Psoas muscle (tissue), 8 donors: ENCODE data around the gene ASCC2. TPM values are rescaled to one million over a fixed set of nuclear protein-coding genes. Genes with fewer than 3 reads are reported as not detected.

Experiments used
- ATAC-seq, 4 donors: fragments of 200-7000 bp; cut with Tn5 transposase; one replicate each; pipeline ENCODE4 v1.9.1; 2020; ENCODE audit warnings: moderate library complexity in 3 of 4, mild to moderate bottlenecking in 2 of 4
- DNase-seq, 2 donors: peaks; one replicate each; pipeline ENCODE4 v3.0.0-alpha.2; 2020
- H3K27ac ChIP-seq: fragments of 200-600 bp; one replicate; pipeline ENCODE4 v1.8.0; 2022
- H3K27me3 ChIP-seq, 3 donors: fragments of 200-600 bp in 1 of 3; one replicate each; pipeline versions ENCODE4 v1.6.1 to v1.8.0; 2013 to 2022; ENCODE audit warnings: low read length in 2 of 3, mild to moderate bottlenecking in 2 of 3, moderate library complexity in 1 of 3; ENCODE audit not compliant: insufficient read depth in 3 of 3
- H3K36me3 ChIP-seq, 2 donors: fragments of 200-600 bp in 1 of 2; one replicate each; pipeline versions ENCODE4 v1.6.1 to v1.8.0; 2013 to 2022; ENCODE audit warnings: low read depth in 1 of 2, mild to moderate bottlenecking in 1 of 2, moderate library complexity in 1 of 2; ENCODE audit not compliant: insufficient read depth in 1 of 2
- H3K4me1 ChIP-seq: fragments of 200-600 bp; one replicate; pipeline ENCODE4 v1.8.0; 2022
- H3K4me3 ChIP-seq: fragments of 200-600 bp; one replicate; pipeline ENCODE4 v1.8.0; 2022; ENCODE audit warnings: mild to moderate bottlenecking
- H3K9me3 ChIP-seq: fragments of 200-600 bp; one replicate; pipeline ENCODE4 v1.8.0; 2022
- WGBS, 3 donors: extraction: QIAGEN DNeasy Blood & Tissue Kit; methylation state at CpG; one replicate each; pipeline versions ENCODE4 v1.1.6 to v1.1.7; 2013; 5-methylcytosine and 5-hydroxymethylcytosine counted together
- intact Hi-C, 2 donors: fragments of 100-400 bp; cut with DNase I; formaldehyde crosslinking; loops; one replicate each; pipeline versions ENCODE4 v1.11.0 to v1.14.2; 2022
- polyA plus RNA-seq, 3 donors: library from polyadenylated mRNA; stranded (reverse); fragments of 200-250 nt; gene quantifications; one replicate each; pipeline ENCODE4 v1.2.3, GENCODE V29; 2013
- total RNA-seq, 4 donors: library from RNA; stranded (reverse); fragmentation: NEBNext Ultra II Directional in 2 of 4; extraction: Animal tissue kit (Norgen Biotek cat#: 25700) in 2 of 4; gene quantifications; one replicate each; pipeline versions ENCODE4 v1.2.1 to v1.2.4, GENCODE V29; 2021 to 2023
- TF ChIP-seq, protein P1 (sequence below): fragments of 200-600 bp; IDR thresholded peaks from one replicate; pipeline ENCODE4 v1.8.0; 2022; ENCODE audit warnings: antibody characterized with exemption
- donor health status: healthy with polysubstance abuse.
- donor health status: DM: no; HTN: no; CAD: no; lungs with moderate emphysema.
- donor health status: Bipolar disorder and iron deficiency.
- donor health status: healthy.
- donor health status: DM: yes; HTN: yes; CAD: no.
- donor health status: DM: no; HTN: no; CAD: no.
- donor health status: DM: no; HTN: no; CAD: no.
- donor health status: DM: yes; HTN: yes; CAD: no.

ASCC2 gene
- total and polyA plus RNA-seq, 7 donors, result 45.7 to 58.6 (median 47.1) TPM

GRCh38 chr22:29769723-29770321 lies 68.3 kb downstream of the ASCC2 start:
- intact Hi-C loops, result loop anchor here (10.0 kb wide), 2 partner anchors 65 to 235 kb away; partner anchors contain the start of gene ASCC2 (in 1 of the 2)
- TF ChIP-seq, protein P1, sequence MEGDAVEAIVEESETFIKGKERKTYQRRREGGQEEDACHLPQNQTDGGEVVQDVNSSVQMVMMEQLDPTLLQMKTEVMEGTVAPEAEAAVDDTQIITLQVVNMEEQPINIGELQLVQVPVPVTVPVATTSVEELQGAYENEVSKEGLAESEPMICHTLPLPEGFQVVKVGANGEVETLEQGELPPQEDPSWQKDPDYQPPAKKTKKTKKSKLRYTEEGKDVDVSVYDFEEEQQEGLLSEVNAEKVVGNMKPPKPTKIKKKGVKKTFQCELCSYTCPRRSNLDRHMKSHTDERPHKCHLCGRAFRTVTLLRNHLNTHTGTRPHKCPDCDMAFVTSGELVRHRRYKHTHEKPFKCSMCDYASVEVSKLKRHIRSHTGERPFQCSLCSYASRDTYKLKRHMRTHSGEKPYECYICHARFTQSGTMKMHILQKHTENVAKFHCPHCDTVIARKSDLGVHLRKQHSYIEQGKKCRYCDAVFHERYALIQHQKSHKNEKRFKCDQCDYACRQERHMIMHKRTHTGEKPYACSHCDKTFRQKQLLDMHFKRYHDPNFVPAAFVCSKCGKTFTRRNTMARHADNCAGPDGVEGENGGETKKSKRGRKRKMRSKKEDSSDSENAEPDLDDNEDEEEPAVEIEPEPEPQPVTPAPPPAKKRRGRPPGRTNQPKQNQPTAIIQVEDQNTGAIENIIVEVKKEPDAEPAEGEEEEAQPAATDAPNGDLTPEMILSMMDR, result no peak
- no peak for ATAC-seq
- Histone ChIP-seq H3K27ac (peak overlapping the region; percentile 97), H3K9me3 (no peaks in the 10 kb centered on the region), H3K4me3 (peak overlapping the region; percentile 98), H3K4me1 (peaks cover 46% of the 10 kb centered on the region), H3K36me3 (peaks cover 5 to 32% of the 10 kb centered on the region in 2 donors), H3K27me3 (no peaks in the 10 kb centered on the region)
- no peak for DNase-seq
- WGBS, 3 donors, result 93 to 94% (median 93%) methylated on average over 2 of the region's 2 CpGs

- peaks cover 46% of the 10 kb centered on the region for H3K4me1 ChIP-seq
- ATAC-seq (peak; percentile 41 to 64 (median 57)), DNase-seq (no peak)
- H3K36me3 ChIP-seq, result peaks cover 5 to 32% of the 10 kb centered on the region in 2 donors
- WGBS, 3 donors, result 22 to 33% (median 24%) methylated on average over 6 of the region's 6 CpGs
- H3K4me3 ChIP-seq, result peak overlapping the region; percentile 98
- TF ChIP-seq, protein P1, result no peak
- intact Hi-C loops, result no loop called here
- H3K27ac ChIP-seq, result peak overlapping the region; percentile 97
- no peaks in the 10 kb centered on the region for H3K9me3 ChIP-seq
- H3K27me3 ChIP-seq, result no peaks in the 10 kb centered on the region
Measured at GRCh38 chr22:29768052-29768693, 69.9 kb downstream of the ASCC2 start.

DNA sequence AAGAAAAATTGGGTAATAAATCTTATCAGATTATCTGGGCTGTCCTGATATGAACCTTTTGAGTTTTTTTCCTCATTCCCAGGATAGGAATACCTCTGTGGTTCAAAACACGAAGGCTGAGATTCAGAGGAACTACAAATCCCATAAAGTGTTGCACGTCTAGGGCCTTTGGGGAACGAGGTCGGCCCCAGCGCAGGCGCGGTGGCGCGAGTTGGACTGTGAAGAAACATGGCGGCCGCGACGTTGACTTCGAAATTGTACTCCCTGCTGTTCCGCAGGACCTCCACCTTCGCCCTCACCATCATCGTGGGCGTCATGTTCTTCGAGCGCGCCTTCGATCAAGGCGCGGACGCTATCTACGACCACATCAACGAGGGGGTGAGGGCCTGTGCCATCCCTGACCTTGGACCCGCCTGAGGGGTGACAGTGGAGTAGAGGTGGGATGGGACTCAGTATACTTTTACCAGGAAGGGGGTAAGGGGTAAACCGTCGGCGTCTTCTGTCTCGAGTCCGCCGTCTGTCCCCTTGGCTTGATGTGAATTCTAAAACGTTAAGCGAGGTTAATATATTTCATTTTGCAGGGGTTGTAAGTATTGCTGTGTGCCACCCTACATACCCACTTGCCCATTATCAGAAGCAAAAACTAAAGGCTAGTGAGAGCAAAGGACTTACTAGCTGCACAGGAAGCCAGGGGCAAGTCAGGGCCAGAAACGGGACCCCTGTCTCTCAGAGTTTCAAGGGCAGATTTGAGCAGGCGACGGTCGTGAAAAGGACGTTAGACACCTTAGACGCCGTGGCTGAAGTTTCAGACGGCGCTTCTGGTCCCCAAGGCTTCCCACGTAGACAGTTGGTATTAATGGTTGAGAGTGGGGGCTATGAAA lies 70.7 kb downstream of the ASCC2 start, which contains the start of gene UQCR10:
Gene UQCR10 (plus strand): TSS at position 199 of the 881 bp plus-strand sequence. CDS start 30 bp downstream, at position 229.
- intact Hi-C loops, result no loop called here
- DNase-seq (peak; percentile 96 to 97), ATAC-seq (peak; percentile 84 to 90 (median 88))
- Histone ChIP-seq H3K27me3 (no peaks in the 10 kb centered on the region), H3K4me1 (peaks cover 38% of the 10 kb centered on the region), H3K4me3 (peak within 1 kb of the TSS; percentile 98), H3K9me3 (no peaks in the 10 kb centered on the region), H3K36me3 (peaks cover 5 to 32% of the 10 kb centered on the region in 2 donors), H3K27ac (peak within 1 kb of the TSS; percentile 97)
- WGBS, 3 donors, result 0 to 8% (median 0%) methylated on average over 46 of the region's 46 CpGs
- TF ChIP-seq, protein P1, result no peak

- DNase-seq (peak; percentile 93 to 97), ATAC-seq (peak; percentile 94 to 97 (median 94))
- 0 to 1% (median 1%) methylated on average over 31 to 32 of the region's 32 CpGs for WGBS, 3 donors
- peaks cover 35% of the 10 kb centered on the region for H3K4me1 ChIP-seq
- peak within 1 kb of the TSS; percentile 98 for H3K4me3 ChIP-seq
- TF ChIP-seq, protein P1, result no peak
- no peaks in the 10 kb centered on the region for H3K9me3 ChIP-seq
- H3K36me3 ChIP-seq, result peaks cover 5 to 32% of the 10 kb centered on the region in 2 donors
- H3K27me3 ChIP-seq, result no peaks in the 10 kb centered on the region
- intact Hi-C loops, result no loop called here
- H3K27ac ChIP-seq, result peak within 1 kb of the TSS; percentile 97
Measured at GRCh38 chr22:29766632-29767170, 71.4 kb downstream of the ASCC2 start, which contains the start of gene ZMAT5. Gene ZMAT5 (minus strand): TSS chr22:29767007. CDS start chr22:29748544, 18,463 bp downstream.
